ENCODE results near the gene NOL4L.

Gene NOL4L

GRCh38 chr20:32396646-32397160, 188.4 kb downstream of the NOL4L start (continued):
- TF ChIP-seq, protein P1, sequence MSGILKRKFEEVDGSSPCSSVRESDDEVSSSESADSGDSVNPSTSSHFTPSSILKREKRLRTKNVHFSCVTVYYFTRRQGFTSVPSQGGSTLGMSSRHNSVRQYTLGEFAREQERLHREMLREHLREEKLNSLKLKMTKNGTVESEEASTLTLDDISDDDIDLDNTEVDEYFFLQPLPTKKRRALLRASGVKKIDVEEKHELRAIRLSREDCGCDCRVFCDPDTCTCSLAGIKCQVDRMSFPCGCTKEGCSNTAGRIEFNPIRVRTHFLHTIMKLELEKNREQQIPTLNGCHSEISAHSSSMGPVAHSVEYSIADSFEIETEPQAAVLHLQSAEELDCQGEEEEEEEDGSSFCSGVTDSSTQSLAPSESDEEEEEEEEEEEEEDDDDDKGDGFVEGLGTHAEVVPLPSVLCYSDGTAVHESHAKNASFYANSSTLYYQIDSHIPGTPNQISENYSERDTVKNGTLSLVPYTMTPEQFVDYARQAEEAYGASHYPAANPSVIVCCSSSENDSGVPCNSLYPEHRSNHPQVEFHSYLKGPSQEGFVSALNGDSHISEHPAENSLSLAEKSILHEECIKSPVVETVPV (CRISPR knock-in tag; IDR thresholded peaks at IDR 0.05): no peak
- no peak for TF ChIP-seq CSDC2 (CRISPR knock-in tag; IDR thresholded peaks at IDR 0.05)
- no peak for TF ChIP-seq BACH2 (CRISPR knock-in tag; IDR thresholded peaks at IDR 0.05; ENCODE audit: borderline replicate concordance)
- no peak for TF ChIP-seq ISL1 (CRISPR knock-in tag; IDR thresholded peaks at IDR 0.05)
- no peak for TF ChIP-seq SNAI2 (CRISPR knock-in tag; IDR thresholded peaks at IDR 0.05)
- no peak for TF ChIP-seq GLIS3 (CRISPR knock-in tag; IDR thresholded peaks at IDR 0.05)
- no peak for TF ChIP-seq RARB (CRISPR knock-in tag; IDR thresholded peaks at IDR 0.05)
- TF ChIP-seq ZNF70 (CRISPR knock-in tag; IDR thresholded peaks at IDR 0.05): no peak
- TF ChIP-seq POU6F1 (CRISPR knock-in tag; IDR thresholded peaks at IDR 0.05; ENCODE audit: borderline replicate concordance, low read depth): no peak
- TF ChIP-seq OSR1 (CRISPR knock-in tag; IDR thresholded peaks at IDR 0.05): no peak
- no peak for TF ChIP-seq ZFP30 (CRISPR knock-in tag; IDR thresholded peaks at IDR 0.05)
- TF ChIP-seq ZNF8 (CRISPR knock-in tag; IDR thresholded peaks at IDR 0.05): no peak
- no peak for TF ChIP-seq TCF4 (CRISPR knock-in tag; IDR thresholded peaks at IDR 0.05; ENCODE audit: borderline replicate concordance)

DNA sequence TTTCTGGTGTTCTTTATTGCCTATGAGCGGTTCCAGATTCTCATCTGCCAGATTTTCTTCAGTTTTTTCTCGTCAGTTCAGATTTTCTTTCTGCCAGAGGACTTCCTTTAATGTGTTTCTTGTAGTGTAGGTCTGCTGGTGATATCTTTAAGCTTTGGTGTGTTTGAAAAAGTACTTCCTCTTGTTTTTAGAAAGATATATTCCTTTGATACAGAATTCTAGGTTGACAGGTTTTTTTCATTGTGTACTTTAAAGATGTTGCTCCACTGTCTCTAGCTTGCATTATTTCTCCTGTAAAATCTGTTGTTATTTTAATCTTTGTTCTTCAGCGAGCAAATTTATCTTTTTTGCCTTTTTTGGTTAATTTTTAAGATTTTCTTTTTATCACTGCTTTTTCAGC, 190.1 kb downstream of the NOL4L start:
- ATAC-seq: no peak
- TF ChIP-seq ZNF8 (CRISPR knock-in tag; IDR thresholded peaks at IDR 0.05) (no peak), ZC3H10 (CRISPR knock-in tag; IDR thresholded peaks at IDR 0.05) (no peak), ESRRG (CRISPR knock-in tag; IDR thresholded peaks at IDR 0.05) (no peak), SNAI2 (CRISPR knock-in tag; IDR thresholded peaks at IDR 0.05) (no peak), CSDC2 (CRISPR knock-in tag; IDR thresholded peaks at IDR 0.05) (no peak), ZNF565 (CRISPR knock-in tag; conservative IDR thresholded peaks at IDR 0.05; ENCODE audit: low read depth) (no peak), ARNTL (CRISPR knock-in tag; IDR thresholded peaks at IDR 0.05; ENCODE audit: borderline replicate concordance, low read depth) (no peak), ZFP30 (CRISPR knock-in tag; IDR thresholded peaks at IDR 0.05) (no peak)
- TF ChIP-seq, protein P2, sequence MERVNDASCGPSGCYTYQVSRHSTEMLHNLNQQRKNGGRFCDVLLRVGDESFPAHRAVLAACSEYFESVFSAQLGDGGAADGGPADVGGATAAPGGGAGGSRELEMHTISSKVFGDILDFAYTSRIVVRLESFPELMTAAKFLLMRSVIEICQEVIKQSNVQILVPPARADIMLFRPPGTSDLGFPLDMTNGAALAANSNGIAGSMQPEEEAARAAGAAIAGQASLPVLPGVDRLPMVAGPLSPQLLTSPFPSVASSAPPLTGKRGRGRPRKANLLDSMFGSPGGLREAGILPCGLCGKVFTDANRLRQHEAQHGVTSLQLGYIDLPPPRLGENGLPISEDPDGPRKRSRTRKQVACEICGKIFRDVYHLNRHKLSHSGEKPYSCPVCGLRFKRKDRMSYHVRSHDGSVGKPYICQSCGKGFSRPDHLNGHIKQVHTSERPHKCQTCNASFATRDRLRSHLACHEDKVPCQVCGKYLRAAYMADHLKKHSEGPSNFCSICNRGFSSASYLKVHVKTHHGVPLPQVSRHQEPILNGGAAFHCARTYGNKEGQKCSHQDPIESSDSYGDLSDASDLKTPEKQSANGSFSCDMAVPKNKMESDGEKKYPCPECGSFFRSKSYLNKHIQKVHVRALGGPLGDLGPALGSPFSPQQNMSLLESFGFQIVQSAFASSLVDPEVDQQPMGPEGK (CRISPR knock-in tag; IDR thresholded peaks at IDR 0.05; ENCODE audit: borderline replicate concordance): no peak

Measured in SK-N-SH treated with all-trans-retinoic acid at 6 μM for 48 hours (cell line).